ENCODE results near the gene PDE9A.

The PDE9A gene

DNA sequence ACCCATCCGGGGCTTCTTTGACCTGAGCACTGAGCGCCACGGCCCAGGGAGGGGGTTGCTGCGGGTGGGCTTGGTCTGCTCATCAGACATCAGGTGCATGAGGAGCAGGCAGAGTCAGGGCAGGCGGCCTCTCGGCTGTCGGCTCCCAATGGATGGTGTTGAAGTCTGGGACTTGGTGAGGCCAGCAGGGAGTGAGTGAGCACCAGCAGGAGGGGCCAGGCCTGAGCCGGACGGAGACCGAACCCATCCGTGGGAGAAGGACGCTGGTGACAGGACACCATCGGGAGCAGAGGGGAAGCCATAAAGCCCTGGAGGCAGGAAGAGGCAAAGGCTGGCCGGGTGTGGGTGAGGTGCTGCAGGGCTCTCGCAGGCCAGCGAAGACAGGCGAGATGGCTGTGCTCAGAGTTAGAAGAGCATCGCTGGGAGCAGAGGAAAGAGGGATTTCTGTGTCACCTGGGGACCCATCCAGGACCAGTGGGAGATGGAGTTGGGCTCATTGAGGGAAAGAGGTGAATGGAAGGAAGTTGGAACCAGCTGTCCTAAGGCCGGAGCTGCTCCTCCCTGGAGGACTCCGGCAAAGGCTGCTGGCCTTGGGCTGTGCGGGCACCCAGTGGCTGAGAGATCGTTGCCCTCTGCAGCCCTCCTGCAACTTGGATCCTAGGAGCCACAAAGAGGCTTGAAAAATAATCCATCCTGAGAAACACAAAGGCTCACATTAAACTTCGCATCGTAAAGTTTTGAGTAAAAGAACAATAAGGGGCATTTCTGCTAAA, 49.9 kb downstream of the PDE9A start:
- H3K27me3 ChIP-seq (ENCODE audit: insufficient read depth, poor library complexity, severe bottlenecking) = no peaks in the 10 kb centered on the region
- TF ChIP-seq, protein P1, sequence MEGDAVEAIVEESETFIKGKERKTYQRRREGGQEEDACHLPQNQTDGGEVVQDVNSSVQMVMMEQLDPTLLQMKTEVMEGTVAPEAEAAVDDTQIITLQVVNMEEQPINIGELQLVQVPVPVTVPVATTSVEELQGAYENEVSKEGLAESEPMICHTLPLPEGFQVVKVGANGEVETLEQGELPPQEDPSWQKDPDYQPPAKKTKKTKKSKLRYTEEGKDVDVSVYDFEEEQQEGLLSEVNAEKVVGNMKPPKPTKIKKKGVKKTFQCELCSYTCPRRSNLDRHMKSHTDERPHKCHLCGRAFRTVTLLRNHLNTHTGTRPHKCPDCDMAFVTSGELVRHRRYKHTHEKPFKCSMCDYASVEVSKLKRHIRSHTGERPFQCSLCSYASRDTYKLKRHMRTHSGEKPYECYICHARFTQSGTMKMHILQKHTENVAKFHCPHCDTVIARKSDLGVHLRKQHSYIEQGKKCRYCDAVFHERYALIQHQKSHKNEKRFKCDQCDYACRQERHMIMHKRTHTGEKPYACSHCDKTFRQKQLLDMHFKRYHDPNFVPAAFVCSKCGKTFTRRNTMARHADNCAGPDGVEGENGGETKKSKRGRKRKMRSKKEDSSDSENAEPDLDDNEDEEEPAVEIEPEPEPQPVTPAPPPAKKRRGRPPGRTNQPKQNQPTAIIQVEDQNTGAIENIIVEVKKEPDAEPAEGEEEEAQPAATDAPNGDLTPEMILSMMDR (IDR thresholded peaks at IDR 0.05; ENCODE audit: insufficient read depth, low read length) = no peak
- TF ChIP-seq POLR2AphosphoS5 (IDR thresholded peaks at IDR 0.05; ENCODE audit: low read depth) (no peak), SPI1 (IDR thresholded peaks at IDR 0.05; ENCODE audit: borderline replicate concordance, low read depth) (no peak), GABPA (IDR thresholded peaks at IDR 0.05; ENCODE audit: low read depth) (no peak)
- TF ChIP-seq, protein P2, sequence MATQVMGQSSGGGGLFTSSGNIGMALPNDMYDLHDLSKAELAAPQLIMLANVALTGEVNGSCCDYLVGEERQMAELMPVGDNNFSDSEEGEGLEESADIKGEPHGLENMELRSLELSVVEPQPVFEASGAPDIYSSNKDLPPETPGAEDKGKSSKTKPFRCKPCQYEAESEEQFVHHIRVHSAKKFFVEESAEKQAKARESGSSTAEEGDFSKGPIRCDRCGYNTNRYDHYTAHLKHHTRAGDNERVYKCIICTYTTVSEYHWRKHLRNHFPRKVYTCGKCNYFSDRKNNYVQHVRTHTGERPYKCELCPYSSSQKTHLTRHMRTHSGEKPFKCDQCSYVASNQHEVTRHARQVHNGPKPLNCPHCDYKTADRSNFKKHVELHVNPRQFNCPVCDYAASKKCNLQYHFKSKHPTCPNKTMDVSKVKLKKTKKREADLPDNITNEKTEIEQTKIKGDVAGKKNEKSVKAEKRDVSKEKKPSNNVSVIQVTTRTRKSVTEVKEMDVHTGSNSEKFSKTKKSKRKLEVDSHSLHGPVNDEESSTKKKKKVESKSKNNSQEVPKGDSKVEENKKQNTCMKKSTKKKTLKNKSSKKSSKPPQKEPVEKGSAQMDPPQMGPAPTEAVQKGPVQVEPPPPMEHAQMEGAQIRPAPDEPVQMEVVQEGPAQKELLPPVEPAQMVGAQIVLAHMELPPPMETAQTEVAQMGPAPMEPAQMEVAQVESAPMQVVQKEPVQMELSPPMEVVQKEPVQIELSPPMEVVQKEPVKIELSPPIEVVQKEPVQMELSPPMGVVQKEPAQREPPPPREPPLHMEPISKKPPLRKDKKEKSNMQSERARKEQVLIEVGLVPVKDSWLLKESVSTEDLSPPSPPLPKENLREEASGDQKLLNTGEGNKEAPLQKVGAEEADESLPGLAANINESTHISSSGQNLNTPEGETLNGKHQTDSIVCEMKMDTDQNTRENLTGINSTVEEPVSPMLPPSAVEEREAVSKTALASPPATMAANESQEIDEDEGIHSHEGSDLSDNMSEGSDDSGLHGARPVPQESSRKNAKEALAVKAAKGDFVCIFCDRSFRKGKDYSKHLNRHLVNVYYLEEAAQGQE (IDR thresholded peaks at IDR 0.05; ENCODE audit: insufficient replicate concordance, low read depth) = no peak
- H3K27ac ChIP-seq (replicated peaks) = no peak overlapping the region
- DNase-seq (ENCODE audit: low read depth in 1 of 2, low spot score in 1 of 2) = no peak
- H3K4me3 ChIP-seq (replicated peaks; ENCODE audit: insufficient read depth, low read length) = no peak overlapping the region

DNA sequence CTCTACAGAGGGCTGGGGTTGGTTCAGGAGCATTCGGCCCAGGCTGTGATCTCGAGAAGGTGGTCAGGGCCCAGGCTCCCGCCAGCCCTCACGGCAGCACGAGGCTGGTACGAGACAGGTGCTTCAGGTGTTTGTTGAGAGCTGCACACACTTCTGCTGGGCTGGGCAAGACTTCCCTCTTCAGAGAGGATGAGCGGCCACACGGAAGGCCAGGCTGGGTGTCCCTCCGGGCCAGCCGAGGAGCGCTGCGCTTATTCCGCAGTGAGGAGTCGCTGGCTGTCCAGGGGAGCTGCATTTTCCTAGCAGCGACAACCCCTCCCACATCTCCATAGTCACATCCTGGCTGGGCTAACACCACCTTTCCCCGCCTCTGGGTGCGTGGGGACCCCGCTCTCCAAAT, 50.5 kb downstream of the PDE9A start:
- H3K27ac ChIP-seq (replicated peaks) = no peak overlapping the region
- no peak overlapping the region for H3K4me3 ChIP-seq (replicated peaks; ENCODE audit: insufficient read depth, low read length)
- TF ChIP-seq, protein P2 (IDR thresholded peaks at IDR 0.05; ENCODE audit: insufficient replicate concordance, low read depth) = no peak
- no peak for TF ChIP-seq SPI1 (IDR thresholded peaks at IDR 0.05; ENCODE audit: borderline replicate concordance, low read depth)
- no peak for TF ChIP-seq POLR2AphosphoS5 (IDR thresholded peaks at IDR 0.05; ENCODE audit: low read depth)
- TF ChIP-seq GABPA (IDR thresholded peaks at IDR 0.05; ENCODE audit: low read depth) = no peak
- TF ChIP-seq, protein P1 (IDR thresholded peaks at IDR 0.05; ENCODE audit: insufficient read depth, low read length) = no peak
- H3K27me3 ChIP-seq (ENCODE audit: insufficient read depth, poor library complexity, severe bottlenecking) = no peaks in the 10 kb centered on the region
- no peak for DNase-seq (ENCODE audit: low read depth in 1 of 2, low spot score in 1 of 2)

DNA sequence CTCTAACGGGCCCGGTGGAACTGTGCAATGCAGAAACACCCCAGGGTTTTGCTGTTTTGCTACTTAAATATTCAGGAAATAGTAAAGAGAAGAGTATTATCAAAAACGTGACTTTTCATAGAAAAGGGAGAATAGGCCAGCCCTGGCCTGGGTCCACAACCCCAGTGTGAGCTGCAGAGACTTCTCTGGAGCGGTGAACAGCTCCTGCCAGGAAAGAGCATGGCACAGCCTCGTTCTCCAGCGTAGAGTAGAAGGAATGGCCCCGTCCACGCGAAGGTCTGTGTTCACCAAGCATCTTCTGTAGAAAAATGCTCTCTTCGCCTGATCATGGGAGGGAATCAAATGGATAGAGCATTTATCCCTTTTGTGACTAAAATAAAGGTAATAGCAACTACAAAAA, 51.4 kb downstream of the PDE9A start:
- Histone ChIP-seq H3K27me3 (ENCODE audit: insufficient read depth, poor library complexity, severe bottlenecking) (no peaks in the 10 kb centered on the region), H3K4me3 (replicated peaks; ENCODE audit: insufficient read depth, low read length) (no peak overlapping the region), H3K27ac (replicated peaks) (no peak overlapping the region)
- DNase-seq (ENCODE audit: low read depth in 1 of 2, low spot score in 1 of 2) = no peak
- TF ChIP-seq, protein P1 (IDR thresholded peaks at IDR 0.05; ENCODE audit: insufficient read depth, low read length) = no peak
- no peak for TF ChIP-seq SPI1 (IDR thresholded peaks at IDR 0.05; ENCODE audit: borderline replicate concordance, low read depth)
- TF ChIP-seq POLR2AphosphoS5 (IDR thresholded peaks at IDR 0.05; ENCODE audit: low read depth) = no peak
- TF ChIP-seq, protein P2 (IDR thresholded peaks at IDR 0.05; ENCODE audit: insufficient replicate concordance, low read depth) = no peak
- no peak for TF ChIP-seq GABPA (IDR thresholded peaks at IDR 0.05; ENCODE audit: low read depth)
